ENCODE results near the gene ACOXL. TPM values are rescaled to one million over a fixed set of nuclear protein-coding genes. Genes with fewer than 3 reads are reported as not detected.
A peak's percentile ranks its signal among the peaks of the same experiment; 100 is the strongest.

The ACOXL gene
- total RNA-seq, 1 donor from 2014 or later: 0.58 TPM

- TF ChIP-seq CTCF (IDR thresholded peaks at IDR 0.05; ENCODE audit: insufficient read depth, low read length, poor library complexity, severe bottlenecking): no peak
Measured at GRCh38 chr2:110712737-110713136, 19.6 kb upstream of the ACOXL start.

GRCh38 chr2:110713513-110714362, 18.6 kb upstream of the ACOXL start:
- no peaks in the 10 kb centered on the region for H3K36me3 ChIP-seq (ENCODE audit: control insufficient read depth, insufficient read depth, low read length)
- DNase-seq (ENCODE audit: low read depth): peak; percentile 25
- peaks cover 2% of the 10 kb centered on the region for H3K27me3 ChIP-seq (ENCODE audit: control insufficient read depth, insufficient read depth, low read length)
- H3K4me3 ChIP-seq (ENCODE audit: low read depth, low read length): no peak overlapping the region
- no peak for TF ChIP-seq CTCF (IDR thresholded peaks at IDR 0.05; ENCODE audit: insufficient read depth, low read length, poor library complexity, severe bottlenecking)

More at GRCh38 chr2:110712737-110713136, 19.6 kb upstream of the ACOXL start:
- no peak for DNase-seq (ENCODE audit: low read depth)
- Histone ChIP-seq H3K27me3 (ENCODE audit: control insufficient read depth, insufficient read depth, low read length) (peaks cover 2% of the 10 kb centered on the region), H3K4me3 (ENCODE audit: low read depth, low read length) (no peak overlapping the region), H3K36me3 (ENCODE audit: control insufficient read depth, insufficient read depth, low read length) (no peaks in the 10 kb centered on the region)

- no peaks in the 10 kb centered on the region for H3K36me3 ChIP-seq (ENCODE audit: control insufficient read depth, insufficient read depth, low read length)
- H3K4me3 ChIP-seq (ENCODE audit: low read depth, low read length): no peak overlapping the region
- no peak for DNase-seq (ENCODE audit: low read depth)
- no peak for TF ChIP-seq CTCF (IDR thresholded peaks at IDR 0.05; ENCODE audit: insufficient read depth, low read length, poor library complexity, severe bottlenecking)
- peaks cover 2% of the 10 kb centered on the region for H3K27me3 ChIP-seq (ENCODE audit: control insufficient read depth, insufficient read depth, low read length)
Measured at GRCh38 chr2:110714452-110715224, 17.7 kb upstream of the ACOXL start.

GRCh38 chr2:110716959-110717645, 15.3 kb upstream of the ACOXL start:
- H3K4me3 ChIP-seq (ENCODE audit: low read depth, low read length): no peak overlapping the region
- H3K36me3 ChIP-seq (ENCODE audit: control insufficient read depth, insufficient read depth, low read length): no peaks in the 10 kb centered on the region
- H3K27me3 ChIP-seq (ENCODE audit: control insufficient read depth, insufficient read depth, low read length): peaks cover 4% of the 10 kb centered on the region
- TF ChIP-seq CTCF (IDR thresholded peaks at IDR 0.05; ENCODE audit: insufficient read depth, low read length, poor library complexity, severe bottlenecking): no peak
- DNase-seq (ENCODE audit: low read depth): no peak

GRCh38 chr2:110717734-110718133, 14.6 kb upstream of the ACOXL start:
- no peak overlapping the region for H3K4me3 ChIP-seq (ENCODE audit: low read depth, low read length)
- no peaks in the 10 kb centered on the region for H3K36me3 ChIP-seq (ENCODE audit: control insufficient read depth, insufficient read depth, low read length)
- peaks cover 4% of the 10 kb centered on the region for H3K27me3 ChIP-seq (ENCODE audit: control insufficient read depth, insufficient read depth, low read length)
- DNase-seq (ENCODE audit: low read depth): no peak
- TF ChIP-seq CTCF (IDR thresholded peaks at IDR 0.05; ENCODE audit: insufficient read depth, low read length, poor library complexity, severe bottlenecking): no peak

Data from kidney epithelial cell (primary cell).